A673 (cell line): ENCODE measurements around the gene CACNA2D3. TPM values are rescaled to one million over a fixed set of nuclear protein-coding genes. Genes with fewer than 3 reads are reported as not detected.

Source experiments
- BruUV-seq: library from RNA; stranded (reverse); fragments of 400-500 nt; replicated peaks from 2 replicates; lab custom pipeline; 2021; lab: Mats Ljungman, UMichigan
- CTCF ChIA-PET: fragments of 300-600 bp; sonication (Branson Sonifier 250); formaldehyde crosslinking; loops from one replicate; lab custom pipeline; 2022; ENCODE audit warnings: antibody characterized with exemption; lab: Charles Lee
- POLR2A ChIA-PET: fragments of 300-600 bp; sonication (Branson Sonifier 250); formaldehyde crosslinking; loops from one replicate; lab custom pipeline; 2022; ENCODE audit warnings: antibody characterized with exemption; ENCODE audit not compliant: low non-redundant PET; lab: Charles Lee
- DNase-seq: peaks from one replicate; pipeline ENCODE4 v3.0.0-alpha.2; 2015; ENCODE audit warnings: low spot score
- H3K27ac ChIP-seq: fragments of 200-600 bp; sonication (generic); 2 replicates; pipeline ENCODE4 v1.5.1; 2016; ENCODE audit warnings: mixed run types, low read depth, mild to moderate bottlenecking, mixed read lengths, antibody characterized with exemption, low read length; ENCODE audit not compliant: poor library complexity, severe bottlenecking
- H3K27me3 ChIP-seq: fragments of 200-600 bp; sonication (generic); replicated peaks from 2 replicates; pipeline ENCODE4 v1.6.1; 2017; ENCODE audit warnings: mixed run types, low read depth, mild to moderate bottlenecking, mixed read lengths, antibody characterized with exemption, low read length; ENCODE audit not compliant: insufficient read depth, poor library complexity
- H3K36me3 ChIP-seq: fragments of 200-600 bp; sonication (generic); 2 replicates; pipeline ENCODE4 v1.6.1; 2016; ENCODE audit warnings: mixed run types, mild to moderate bottlenecking, mixed read lengths, antibody characterized with exemption, low read length; ENCODE audit not compliant: insufficient read depth, poor library complexity, severe bottlenecking
- H3K4me1 ChIP-seq: fragments of 200-600 bp; sonication (generic); 2 replicates; pipeline ENCODE4 v1.6.1; 2017; ENCODE audit warnings: mixed run types, mild to moderate bottlenecking, mixed read lengths, antibody characterized with exemption, low read length; ENCODE audit not compliant: insufficient read depth, poor library complexity, severe bottlenecking
- H3K4me3 ChIP-seq: fragments of 200-600 bp; sonication (generic); 2 replicates; pipeline ENCODE4 v1.5.1; 2016; ENCODE audit warnings: low read depth, mixed run types, mild to moderate bottlenecking, mixed read lengths, low read length; ENCODE audit not compliant: poor library complexity, severe bottlenecking
- H3K9me3 ChIP-seq: fragments of 200-600 bp; sonication (generic); 2 replicates; pipeline ENCODE4 v1.6.1; 2016; ENCODE audit warnings: mixed run types, low read depth, mild to moderate bottlenecking, mixed read lengths, antibody characterized with exemption, low read length; ENCODE audit not compliant: poor library complexity, severe bottlenecking
- CTCF ChIP-seq: fragments of 300-800, 200-600 bp; sonication (generic); conservative IDR thresholded peaks from 2 replicates; pipeline ENCODE4 v1.5.1; 2017; ENCODE audit warnings: low read depth, mild to moderate bottlenecking, antibody characterized with exemption, low read length, moderate library complexity, mixed read lengths
- EZH2 ChIP-seq: fragments of 200-600 bp; sonication (generic); IDR thresholded peaks from 2 replicates; pipeline ENCODE4 v1.6.1; 2017; ENCODE audit warnings: borderline replicate concordance, low read depth, mild to moderate bottlenecking, mixed read lengths, antibody characterized with exemption, low read length; ENCODE audit not compliant: poor library complexity, severe bottlenecking
- intact Hi-C: fragments of 100-400 bp; cut with micrococcal nuclease; formaldehyde crosslinking; loops from one replicate; pipeline ENCODE4 v1.10.0; 2022; ENCODE audit not compliant: unreplicated experiment
- total RNA-seq: library from RNA; stranded (reverse); gene quantifications from 2 replicates; pipeline ENCODE4 v1.2.3, GENCODE V29; 2021

CACNA2D3 gene
- total RNA-seq, 1 experiment from 2014 or later, result not detected

- Histone ChIP-seq H3K27me3 (peaks cover 52% of the 10 kb centered on the region), H3K4me1 (no peaks in the 10 kb centered on the region), H3K9me3 (no peaks in the 10 kb centered on the region), H3K27ac (no peak overlapping the region), H3K36me3 (no peaks in the 10 kb centered on the region), H3K4me3 (no peak overlapping the region)
- CTCF ChIA-PET, result no interaction called here
- intact Hi-C loops, result no loop called here
- POLR2A ChIA-PET, result no interaction called here
- TF ChIP-seq CTCF (no peak), EZH2 (no peak)
- peak; percentile 22 for DNase-seq
- no TSS peak for BruUV-seq
Measured at GRCh38 chr3:54846119-54846518, 723.8 kb downstream of the CACNA2D3 start.

- ChIA-PET POLR2A (no interaction called here), CTCF (no interaction called here)
- peaks cover 52% of the 10 kb centered on the region for H3K27me3 ChIP-seq
- DNase-seq, result no peak
- intact Hi-C loops, result no loop called here
- no peak overlapping the region for H3K4me3 ChIP-seq
- H3K4me1 ChIP-seq, result no peaks in the 10 kb centered on the region
- no peaks in the 10 kb centered on the region for H3K9me3 ChIP-seq
- TF ChIP-seq EZH2 (no peak), CTCF (no peak)
- no peaks in the 10 kb centered on the region for H3K36me3 ChIP-seq
- no peak overlapping the region for H3K27ac ChIP-seq
- no TSS peak for BruUV-seq
Measured at GRCh38 chr3:54847361-54847760, 725.0 kb downstream of the CACNA2D3 start.

- Histone ChIP-seq H3K4me3 (no peak overlapping the region), H3K4me1 (no peaks in the 10 kb centered on the region), H3K27me3 (peaks cover 43% of the 10 kb centered on the region), H3K27ac (no peak overlapping the region), H3K9me3 (no peaks in the 10 kb centered on the region), H3K36me3 (no peaks in the 10 kb centered on the region)
- ChIA-PET CTCF (no interaction called here), POLR2A (no interaction called here)
- intact Hi-C loops, result no loop called here
- no TSS peak for BruUV-seq
- DNase-seq, result no peak
- TF ChIP-seq EZH2 (no peak), CTCF (no peak)
Measured at GRCh38 chr3:54849360-54849759, 727.0 kb downstream of the CACNA2D3 start.
